ENCODE results near the gene YJEFN3. TPM values are rescaled to one million over a fixed set of nuclear protein-coding genes. Genes with fewer than 3 reads are reported as not detected.

The YJEFN3 gene
- total RNA-seq, 1 experiment from 2014 or later = 0.69 TPM

DNA sequence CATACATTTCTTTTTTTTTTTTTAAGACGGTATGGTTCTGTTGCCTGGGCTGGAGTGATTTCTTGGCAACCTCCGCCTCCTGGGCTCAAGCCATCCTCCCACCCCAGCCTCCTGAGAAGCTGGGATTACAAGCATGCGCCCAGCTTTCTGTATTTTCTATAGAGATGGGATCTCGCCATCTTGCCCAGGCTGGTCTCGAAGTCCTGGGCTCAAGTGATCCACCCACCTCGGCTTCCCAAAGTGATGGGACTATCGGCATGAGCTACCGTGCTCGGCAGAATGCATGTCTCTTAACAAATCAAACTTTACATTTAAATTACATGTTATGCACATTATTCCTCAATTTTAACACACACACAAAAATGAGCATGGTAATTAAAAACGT, 11.5 kb upstream of the YJEFN3 start:
- DNase-seq (ENCODE audit: low read depth) = no peak

DNA sequence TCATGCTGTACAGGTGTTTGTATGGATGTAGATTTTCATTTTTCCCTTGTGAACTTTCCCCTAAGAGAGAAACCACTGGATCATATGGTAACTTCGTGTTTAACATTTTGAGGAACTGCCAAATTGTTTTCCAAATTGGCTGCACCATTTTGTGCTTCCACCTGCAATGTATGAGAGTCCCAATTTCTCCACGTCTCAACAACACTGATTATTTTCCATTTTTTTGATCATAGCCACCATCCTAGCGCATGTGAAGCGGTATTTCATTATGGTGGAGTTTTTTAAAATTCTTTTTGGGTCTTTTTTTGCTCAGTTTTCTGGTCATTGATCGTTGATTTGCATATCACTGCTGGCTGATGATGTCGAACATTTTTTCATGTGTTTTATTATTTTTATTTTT, 7.7 kb upstream of the YJEFN3 start:
- DNase-seq (ENCODE audit: low read depth) = no peak

DNA sequence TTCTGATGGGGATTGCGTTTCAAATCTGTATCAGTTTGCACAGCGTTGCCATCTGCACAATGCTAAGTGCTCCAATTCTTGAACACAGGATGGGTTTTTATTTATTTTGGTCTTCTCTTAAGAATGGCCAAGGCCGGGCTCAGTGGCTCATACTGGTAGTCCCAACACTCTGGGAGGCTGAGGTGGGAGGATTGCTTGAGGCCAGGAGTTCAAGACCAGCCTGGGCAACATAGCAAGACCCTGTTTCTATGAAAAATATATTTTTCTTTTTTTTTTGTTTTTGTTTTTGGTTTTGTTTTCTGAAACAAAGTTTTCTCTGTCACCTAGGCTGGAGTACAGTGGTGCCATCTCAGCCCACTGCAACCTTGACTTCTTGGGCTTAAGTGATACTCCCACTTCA, 5.5 kb upstream of the YJEFN3 start:
- DNase-seq (ENCODE audit: low read depth) = no peak

DNA sequence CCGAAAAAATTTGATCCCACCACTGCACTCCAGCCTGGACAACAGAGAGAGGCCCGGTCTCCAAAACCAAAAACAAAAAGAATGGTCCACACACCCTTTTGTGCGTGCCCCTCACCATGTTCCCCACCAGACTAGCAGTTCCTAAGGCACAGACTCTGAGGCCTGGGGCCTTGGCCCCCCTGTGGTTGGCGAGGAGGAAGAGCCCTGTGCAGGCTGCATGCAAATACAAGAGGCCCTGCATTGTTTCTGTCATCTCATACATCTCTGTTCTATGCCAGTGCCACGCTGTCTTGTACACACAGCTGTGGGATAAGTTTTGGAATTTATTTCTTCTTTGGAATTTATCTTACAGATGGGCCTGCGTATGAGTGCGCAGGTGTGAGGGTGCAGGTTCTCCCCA, 4.7 kb upstream of the YJEFN3 start:
- DNase-seq (ENCODE audit: low read depth) = no peak

DNA sequence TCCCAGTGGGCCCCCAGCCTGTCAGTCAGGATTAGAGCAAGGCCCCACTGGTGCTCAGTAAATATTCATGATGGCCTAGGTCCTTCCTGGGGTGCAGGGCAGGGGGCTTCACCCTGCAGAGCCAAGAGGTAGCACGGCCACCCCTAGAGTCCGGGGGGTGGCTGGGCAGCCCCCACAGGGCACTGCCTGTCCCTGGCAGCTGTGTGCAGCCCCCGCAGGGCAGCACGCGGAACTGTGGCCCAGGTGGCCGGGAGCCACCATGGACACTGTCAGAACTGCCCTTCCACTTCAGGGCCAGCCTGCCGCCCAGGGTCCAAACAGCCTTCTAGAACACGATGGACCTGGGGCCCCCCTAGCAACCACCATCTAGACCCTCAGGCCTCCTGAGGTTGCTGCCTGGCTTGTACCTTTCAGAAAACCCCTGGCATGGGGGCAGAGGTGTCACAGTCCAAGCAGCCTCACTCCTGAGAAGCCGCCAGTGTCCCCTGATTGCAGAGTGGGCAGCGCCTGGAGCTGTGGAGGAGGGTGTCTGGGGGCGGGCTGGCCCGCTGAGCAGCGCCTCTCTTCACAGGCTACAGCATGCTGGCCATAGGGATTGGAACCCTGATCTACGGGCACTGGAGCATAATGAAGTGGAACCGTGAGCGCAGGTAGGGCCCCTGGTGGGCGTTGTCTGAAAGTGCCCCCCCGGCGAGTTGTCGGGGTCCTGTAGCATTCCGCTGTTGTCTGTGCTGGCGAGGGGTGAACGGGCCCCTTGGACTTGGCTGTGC, 2.9 kb upstream of the YJEFN3 start:
- DNase-seq (ENCODE audit: low read depth) = no peak

DNA sequence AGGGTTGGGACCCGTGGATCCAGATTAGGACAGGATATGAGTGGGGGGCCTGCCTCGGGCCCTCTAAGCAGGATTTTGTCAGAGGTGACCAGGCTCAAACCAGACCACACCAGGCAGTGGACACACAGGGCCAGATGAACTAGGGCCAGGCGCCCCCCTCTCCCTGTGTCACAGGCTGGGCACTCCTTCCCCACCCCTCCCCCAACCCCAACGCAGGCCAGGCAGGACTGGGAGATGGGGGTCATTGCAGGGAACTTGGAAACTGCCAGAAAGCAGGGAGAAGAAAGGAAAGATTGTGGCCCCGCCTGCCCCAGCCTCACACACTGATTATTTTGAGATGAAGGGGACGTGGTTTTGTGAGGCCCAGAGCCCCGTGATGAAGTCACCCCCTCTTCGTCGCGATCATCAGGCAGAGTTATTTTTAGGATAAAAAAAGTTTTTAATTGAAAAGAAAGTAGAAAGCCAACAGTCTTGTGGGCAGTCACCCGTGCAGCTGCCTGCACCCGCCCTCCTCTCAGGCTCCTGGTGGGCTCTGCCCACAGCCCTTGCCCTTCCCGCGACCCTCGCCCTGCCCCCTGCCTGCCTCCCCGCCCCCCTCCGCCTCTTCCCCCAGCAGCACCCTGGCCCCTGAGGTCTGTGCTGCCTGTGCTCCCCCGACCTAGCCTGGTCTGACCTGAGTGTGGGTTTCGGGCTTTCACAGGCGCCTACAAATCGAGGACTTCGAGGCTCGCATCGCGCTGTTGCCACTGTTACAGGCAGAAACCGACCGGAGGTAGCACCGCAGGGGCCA, 1.9 kb upstream of the YJEFN3 start:
- no peak for DNase-seq (ENCODE audit: low read depth)

DNA sequence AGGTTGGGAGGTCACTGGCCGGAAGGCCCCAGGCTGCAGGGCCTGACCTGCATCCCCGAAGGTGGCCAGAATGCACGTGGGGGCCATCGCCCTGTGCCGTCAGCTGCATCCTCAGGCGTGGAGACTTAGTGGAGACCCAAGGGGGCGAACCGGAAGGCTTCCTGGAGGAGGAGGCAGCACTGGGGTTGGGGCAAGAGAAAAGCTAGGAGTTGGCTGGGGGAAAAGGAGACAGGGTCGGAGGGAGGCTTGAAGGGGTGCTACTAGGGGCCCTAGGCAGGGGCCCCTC, 1.4 kb upstream of the YJEFN3 start:
- no peak for DNase-seq (ENCODE audit: low read depth)

DNA sequence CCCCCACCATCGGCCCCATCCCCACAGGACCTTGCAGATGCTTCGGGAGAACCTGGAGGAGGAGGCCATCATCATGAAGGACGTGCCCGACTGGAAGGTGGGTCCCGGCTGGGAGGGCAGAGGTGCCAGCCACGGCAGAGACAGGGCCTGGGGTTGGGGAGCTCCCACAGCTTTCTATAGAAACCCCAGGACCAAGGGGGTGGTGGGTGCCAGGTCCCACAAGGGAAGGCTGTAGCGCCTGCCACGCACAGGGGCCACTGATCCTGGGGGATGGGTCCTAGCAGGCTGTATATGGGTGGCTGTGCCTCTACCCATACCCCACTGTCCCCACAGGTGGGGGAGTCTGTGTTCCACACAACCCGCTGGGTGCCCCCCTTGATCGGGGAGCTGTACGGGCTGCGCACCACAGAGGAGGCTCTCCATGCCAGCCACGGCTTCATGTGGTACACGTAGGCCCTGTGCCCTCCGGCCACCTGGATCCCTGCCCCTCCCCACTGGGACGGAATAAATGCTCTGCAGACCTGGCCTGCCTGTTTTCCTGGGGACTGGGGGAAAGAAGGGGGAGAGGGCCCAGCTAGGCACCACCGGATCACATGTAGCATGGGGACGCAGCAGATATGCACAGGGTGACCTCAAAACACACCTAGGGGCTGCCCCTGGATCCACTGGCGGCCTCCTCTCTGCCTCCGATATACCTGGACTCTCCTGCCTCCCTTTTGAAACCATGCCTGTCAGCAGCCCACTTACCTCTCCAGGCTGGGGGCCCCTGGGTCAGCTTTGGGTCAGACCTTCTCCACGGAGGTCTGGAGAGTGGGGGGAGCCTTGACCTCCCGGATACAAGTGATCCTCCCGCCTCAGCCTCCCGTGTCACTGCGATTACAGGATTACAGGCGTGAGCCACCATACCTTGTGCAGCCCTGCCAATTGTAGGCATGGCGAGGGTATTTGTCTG, 761 bp upstream of the YJEFN3 start:
- DNase-seq (ENCODE audit: low read depth) = no peak

DNA sequence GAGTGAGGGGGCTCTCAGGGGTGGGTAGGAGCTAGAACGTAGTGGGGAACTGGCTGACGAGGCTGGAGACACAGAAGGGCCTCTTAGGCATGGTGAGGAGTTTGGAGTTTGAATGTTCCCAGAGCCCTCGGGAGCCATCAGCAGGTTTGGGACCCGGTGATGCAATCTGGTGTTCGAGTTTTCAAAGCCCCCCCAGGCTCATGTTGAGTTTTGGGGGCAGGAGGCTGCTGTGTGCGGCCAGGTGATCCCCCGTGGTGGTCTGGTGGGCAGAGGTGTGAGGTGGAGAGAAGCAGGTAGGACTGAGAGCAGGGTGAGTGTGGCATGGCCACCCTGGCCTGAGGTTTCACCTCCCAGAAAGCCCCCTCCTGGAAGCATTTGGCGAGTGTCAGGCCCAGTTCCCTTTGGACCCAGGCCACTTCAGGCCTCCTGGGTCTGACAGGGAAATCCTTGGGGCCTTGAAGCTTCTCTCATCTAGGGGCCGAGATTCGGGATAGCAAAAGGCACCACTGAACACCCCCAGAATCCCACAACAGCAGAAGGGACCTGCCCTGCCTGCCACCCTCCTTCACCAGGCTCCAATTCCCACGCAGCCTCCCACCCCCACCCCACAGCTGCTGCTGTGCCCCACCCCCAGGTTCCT, 1.2 kb downstream of the YJEFN3 start:
- no peak for DNase-seq (ENCODE audit: low read depth)

DNA sequence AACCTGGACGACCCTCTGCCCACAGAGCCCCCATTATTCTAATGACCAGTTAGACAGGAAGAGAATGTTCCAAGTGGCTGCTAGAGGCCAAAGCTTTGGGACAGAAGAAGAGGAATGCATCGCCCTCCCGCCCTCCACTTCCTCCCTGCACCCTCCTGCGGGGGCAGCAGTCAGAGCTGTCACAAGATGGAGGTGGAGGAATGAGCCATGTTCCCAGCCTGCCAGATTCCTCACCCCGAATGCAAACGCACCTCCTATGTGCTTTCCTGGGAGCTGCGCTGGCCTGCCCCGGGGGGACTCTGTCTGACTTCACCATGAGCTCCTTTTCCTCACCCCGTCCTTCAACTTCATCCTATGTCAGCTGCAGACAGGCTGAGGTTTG, 1.7 kb downstream of the YJEFN3 start:
- DNase-seq (ENCODE audit: low read depth) = no peak

DNA sequence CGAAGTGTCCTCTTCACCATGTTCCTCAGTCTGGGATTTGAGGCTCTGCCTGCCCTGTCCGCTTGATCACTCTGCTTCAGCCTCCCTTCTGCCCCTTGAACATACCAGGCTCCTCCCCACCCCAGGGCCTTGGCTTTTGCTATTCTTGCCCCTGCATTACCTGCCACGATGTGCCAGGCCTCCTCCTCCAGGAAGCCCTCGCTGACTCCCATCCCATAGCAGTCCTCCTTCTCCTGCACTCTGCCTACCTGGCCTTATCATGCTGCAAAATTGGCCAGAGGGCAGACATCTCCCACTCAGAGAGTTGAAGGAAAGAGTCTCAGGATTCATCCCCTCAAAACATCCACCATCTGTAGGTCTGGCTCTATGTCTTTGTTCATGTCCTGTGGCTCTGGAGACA, 2.2 kb downstream of the YJEFN3 start:
- DNase-seq (ENCODE audit: low read depth) = no peak

DNA sequence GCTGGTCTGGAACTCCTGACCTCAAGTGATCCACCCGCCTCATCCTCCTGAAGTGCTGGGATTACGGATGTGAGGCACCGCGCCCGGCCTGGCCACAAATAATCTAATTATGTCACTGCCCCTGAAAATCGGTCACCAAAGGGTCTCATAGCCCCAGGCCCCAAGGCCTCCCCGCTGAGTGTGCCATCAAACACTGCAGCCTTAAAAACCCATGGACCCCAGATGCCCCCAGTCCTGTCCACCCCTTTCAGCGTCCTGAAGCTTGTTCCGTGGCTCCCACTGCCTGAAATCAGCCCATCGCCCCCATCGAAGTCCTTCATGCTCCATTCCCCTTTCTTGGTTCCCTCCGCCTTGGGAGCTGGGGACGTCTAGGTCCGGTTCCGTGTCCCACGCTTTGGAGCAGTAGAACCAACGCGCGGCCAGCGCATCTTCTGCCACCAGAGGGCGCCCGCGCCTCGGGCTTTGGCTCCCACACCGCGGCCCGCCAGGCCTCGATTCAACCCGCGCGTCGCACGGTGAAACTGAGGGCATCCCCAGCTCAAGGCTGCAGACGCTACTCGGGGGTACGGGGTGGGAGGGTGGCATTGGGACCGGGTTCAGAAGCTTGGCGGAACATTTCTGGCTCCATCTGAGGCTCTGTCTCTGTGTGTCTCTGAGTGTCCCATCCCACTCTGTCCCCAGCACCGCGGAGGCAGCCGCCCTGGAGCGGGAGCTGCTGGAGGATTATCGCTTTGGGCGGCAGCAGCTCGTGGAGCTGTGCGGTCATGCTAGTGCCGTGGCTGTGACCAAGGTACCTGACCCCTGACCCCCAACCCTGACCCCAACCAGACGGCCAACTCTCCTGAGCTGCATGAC, 3.5 kb downstream of the YJEFN3 start:
- peak; percentile 50 for DNase-seq (ENCODE audit: low read depth)

DNA sequence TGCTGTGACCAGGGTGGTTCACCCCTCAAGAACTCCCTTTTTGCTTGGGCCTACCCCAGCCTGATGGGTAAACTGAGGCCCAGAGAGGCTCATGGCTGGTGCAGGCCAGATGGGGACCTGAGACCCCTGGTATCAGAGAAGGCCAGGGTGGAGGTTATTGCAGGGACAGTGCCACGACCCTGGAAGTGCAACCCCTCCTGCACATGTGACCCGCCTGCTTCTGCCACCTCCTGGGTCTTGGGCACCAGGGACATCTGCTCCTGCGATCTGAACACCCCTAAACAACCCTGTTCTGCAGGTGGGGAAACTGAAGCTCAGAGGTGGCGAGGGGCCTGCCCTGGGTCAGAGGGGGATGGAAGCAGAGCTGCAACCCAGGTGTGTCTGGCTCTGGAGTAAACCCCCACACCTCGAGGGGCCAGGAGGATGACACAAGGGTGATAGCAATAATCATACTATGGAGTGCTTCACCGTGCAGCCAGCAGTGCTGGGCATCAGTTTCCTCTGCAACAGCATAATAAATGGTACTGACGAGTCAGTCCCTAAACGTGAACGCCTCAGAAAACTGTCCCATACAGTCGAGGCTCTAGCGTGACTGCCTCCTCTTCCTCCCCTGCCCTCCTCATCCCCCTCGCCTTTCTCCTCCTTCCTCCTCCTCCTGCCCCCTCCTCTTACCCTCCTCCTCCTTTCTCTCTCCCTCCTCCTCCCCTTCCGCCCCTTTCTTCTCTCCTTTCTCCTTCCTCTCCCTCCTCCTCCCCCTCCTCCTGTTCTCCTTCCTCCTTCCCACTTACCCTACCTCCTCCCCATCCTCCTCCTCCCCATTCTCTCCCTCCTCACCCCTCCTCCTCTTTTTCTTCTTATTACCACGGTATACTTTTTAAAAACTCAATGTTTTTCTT, 4.3 kb downstream of the YJEFN3 start:
- no peak for DNase-seq (ENCODE audit: low read depth)

DNA sequence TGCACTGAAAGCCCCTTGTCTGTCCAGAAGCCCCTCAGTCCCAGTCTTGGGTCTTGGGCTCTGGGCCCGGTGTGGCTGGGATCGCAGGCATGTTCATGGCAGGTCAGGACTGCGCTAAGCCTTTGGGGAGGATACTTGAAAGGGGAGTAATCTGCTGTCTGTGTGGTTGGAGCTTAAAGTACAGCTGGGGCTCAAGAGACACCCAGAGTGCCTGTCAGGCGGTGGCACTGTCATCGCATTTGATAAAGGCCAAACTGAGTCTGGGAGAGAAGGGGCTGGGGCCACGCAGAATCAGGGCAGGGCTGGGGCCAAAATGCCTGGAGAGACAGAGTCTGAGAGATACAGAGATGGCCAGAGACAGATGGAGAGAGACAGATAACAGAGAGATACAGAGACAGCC, 5.1 kb downstream of the YJEFN3 start:
- DNase-seq (ENCODE audit: low read depth) = no peak

DNA sequence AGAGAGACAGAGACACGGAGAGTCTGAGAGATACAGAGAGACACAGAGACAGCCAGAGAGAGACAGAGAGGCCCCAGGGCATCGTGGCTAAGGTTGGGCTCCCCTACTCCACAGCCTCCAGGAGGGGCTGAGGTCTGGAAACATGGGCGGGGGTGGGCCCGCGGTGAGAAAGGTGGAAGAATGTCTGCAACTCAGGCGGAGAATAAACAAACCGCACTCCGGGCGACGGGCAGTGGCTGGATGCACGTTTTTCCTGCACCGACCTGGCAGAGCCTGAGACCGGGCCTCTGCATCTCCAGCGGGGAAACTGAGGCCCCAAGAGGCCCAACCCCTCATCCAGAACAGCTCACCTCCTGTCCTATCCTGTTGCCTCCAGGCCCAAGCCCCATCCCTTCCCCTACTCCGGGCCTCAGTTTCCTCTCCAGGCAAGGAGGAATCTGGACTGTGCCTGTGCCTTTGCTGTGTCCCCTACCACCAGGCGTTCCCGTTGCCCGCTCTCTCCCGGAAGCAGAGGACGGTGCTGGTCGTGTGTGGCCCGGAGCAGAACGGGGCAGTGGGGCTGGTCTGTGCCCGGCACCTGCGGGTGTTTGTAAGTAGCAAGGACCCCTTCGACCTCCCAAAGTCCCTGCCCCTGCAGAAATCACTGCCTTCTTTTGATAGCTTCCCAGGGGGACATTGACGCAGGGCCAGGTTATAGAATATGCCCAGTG, 6.0 kb downstream of the YJEFN3 start:
- DNase-seq (ENCODE audit: low read depth) = no peak

DNA sequence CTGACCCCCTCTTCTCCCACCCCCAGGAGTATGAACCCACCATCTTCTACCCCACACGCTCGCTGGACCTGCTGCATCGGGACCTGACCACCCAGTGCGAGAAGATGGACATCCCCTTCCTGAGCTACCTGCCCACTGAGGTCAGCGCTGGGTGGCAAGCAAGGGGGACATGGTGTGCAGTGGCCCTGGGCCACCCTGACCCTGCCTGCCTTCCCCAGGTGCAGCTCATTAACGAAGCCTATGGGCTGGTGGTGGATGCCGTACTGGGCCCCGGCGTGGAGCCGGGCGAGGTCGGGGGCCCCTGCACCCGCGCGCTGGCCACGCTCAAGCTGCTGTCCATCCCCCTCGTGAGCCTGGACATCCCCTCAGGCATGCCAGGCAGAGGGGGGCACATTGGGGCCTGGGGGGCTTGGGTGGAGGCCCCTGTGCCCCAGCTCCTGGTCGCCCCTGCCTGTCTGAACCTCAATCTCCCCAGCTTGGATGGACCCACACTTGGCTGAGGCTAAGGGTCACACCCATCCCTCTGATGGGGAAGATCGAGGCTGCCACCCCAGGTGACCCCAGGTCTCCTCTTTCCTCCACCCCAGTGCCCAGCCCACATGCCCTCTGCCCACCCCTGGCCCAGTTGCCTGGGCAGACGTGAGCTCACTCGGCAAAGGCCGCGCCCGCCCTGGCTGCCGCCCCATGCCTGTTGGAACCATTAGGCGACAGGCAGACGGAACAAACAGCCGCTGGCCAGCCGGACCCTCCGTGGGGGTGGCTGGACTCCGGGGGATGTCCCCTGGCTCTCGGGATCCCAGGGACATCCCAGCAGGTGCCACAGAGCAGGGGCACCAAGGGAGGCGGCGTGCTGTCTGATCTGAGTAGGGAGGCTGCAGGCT, 6.8 kb downstream of the YJEFN3 start:
- no peak for DNase-seq (ENCODE audit: low read depth)

DNA sequence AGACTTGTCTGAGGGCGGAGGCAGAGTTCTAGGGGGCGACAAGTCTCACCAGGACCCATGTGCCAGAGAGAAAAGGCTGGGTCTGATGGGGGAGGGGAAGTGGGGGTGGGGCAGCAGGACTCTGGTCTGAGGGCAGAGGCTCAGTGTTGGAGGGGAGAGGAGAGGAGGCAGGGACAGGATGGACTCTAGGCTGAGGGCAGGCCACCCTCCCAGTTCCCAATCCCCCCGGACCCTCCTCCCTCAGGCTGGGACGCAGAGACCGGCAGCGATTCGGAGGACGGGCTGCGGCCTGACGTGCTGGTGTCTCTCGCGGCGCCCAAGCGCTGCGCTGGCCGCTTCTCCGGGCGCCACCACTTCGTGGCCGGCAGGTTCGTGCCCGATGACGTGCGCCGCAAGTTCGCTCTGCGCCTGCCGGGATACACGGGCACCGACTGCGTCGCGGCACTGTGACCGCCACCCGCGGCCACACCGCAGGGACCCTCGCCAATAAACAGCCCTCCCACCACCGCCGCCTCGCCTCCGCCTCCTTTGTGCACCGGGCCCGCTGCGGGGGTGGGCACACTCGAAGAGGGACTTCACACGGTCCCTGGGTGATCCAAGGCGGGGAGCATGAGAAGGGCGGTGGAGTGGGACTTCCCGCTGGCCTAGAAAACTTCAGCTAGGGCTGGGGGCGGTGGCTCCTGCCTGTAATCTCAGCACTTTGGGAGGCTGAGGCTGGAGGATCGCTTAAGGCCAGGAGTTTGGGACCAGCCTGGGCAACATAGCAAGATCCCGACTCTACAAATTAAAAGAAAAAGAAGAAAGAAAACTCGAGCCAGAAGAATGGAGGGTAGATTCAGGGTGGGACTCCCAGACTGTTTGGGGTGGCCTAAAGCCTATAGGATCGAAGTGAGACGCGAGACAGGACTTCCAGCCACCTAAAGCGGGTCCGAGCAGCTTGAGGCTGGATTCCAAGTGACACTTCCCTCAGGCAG, 8.7 kb downstream of the YJEFN3 start:
- DNase-seq (ENCODE audit: low read depth) = no peak

Measured in LHCN-M2 (cell line).